GM12872 (cell line): ENCODE results near the gene SUSD3.

Experiments
- CTCF ChIP-seq: IDR thresholded peaks from 3 replicates; pipeline ENCODE4 v1.5.1; 2011; ENCODE audit warnings: low read depth, mild to moderate bottlenecking, low read length, moderate library complexity; ENCODE audit not compliant: insufficient read depth

Gene SUSD3

GRCh38 chr9:93128715-93129224, 70.3 kb downstream of the SUSD3 start:
- TF ChIP-seq CTCF: no peak

GRCh38 chr9:93129286-93129685, 70.8 kb downstream of the SUSD3 start:
- no peak for TF ChIP-seq CTCF

GRCh38 chr9:93129691-93130500, 71.4 kb downstream of the SUSD3 start:
- no peak for TF ChIP-seq CTCF

- TF ChIP-seq CTCF: 0 out of 3 replicates have a peak, but pooled peaks have one; percentile 5
These were observed 72.5 kb downstream of the SUSD3 start for GRCh38 chr9:93130861-93131481.

- no peak for TF ChIP-seq CTCF
These were observed 73.2 kb downstream of the SUSD3 start for GRCh38 chr9:93131599-93132286.

- no peak for TF ChIP-seq CTCF
These were observed 73.9 kb downstream of the SUSD3 start for GRCh38 chr9:93132287-93132927.
